GM04503 (cell line): Measurements from ENCODE around the gene COBL.

Experiments used
- DNase-seq: peaks from one replicate; pipeline ENCODE4 v3.0.0-alpha.2; 2012; ENCODE audit warnings: low read depth

COBL gene

DNA sequence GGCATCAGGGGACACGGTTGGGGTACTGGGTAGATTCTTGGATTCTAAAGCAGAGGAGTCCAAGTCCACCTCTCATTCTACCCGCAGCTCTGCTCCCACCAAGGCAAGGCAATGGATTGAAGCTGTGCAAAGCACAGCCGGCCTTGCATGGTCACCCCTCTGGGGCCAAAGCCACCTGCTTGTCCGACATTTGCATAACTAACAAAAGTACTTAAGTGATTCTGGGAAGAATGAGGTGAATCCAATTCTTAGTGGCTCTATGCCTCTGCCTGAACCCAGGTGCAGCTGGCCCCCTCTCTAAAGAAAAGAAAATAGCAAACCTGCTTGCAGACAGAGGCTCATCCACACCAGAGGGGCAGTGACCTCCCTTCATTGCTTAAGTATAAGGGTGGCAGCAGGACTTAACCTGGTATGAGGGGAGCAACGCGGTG lies 10.7 kb upstream of the COBL start:
- DNase-seq = no peak

DNA sequence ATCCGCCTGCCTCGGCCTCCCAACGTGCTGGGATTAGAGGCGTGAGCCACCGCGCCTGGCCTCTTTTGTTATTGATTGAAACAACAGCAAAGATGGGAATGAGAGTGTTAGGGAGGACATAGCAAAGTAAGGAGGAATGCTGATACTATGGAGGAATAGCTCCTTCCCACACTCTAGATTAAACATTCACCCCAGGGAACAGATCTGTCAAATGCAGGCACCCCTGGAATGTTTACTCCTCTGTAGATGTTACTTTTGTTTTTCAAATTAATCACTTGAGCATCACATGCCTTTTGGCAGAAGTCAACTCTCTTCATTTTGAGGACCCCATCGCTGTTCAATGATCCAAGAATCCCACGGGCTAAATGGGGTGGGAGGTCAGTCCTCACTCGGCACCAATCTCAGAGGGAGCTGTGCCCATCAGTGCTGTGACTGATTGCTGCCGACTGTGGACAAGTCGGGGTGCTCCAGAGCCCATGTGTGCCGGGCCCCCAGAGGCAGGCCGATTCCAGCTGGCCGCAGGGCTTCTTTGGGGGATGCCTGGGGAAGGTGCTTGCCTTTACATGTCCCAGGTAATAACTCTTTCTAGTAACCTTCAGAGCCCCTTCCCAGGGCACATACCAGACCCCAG lies 10.2 kb upstream of the COBL start:
- DNase-seq = no peak

DNA sequence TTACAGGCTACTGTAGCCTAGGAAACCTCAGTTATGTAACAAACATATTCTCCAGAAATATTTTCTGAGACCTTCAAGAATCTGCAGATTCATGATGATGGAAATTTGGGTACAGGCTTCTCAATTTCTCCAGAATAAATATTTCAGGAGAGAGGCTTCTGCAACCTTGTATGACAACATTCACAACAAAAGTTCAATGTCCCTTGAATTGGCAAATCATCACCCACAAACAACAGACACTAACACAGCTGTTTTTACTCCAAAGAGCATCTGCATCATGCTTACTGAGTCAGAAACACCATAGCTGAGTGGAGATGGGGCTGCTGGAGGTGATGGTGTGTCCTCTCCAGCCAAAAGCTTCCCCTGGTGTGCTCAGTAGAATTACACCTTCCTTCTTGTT lies 9.3 kb upstream of the COBL start:
- no peak for DNase-seq

DNA sequence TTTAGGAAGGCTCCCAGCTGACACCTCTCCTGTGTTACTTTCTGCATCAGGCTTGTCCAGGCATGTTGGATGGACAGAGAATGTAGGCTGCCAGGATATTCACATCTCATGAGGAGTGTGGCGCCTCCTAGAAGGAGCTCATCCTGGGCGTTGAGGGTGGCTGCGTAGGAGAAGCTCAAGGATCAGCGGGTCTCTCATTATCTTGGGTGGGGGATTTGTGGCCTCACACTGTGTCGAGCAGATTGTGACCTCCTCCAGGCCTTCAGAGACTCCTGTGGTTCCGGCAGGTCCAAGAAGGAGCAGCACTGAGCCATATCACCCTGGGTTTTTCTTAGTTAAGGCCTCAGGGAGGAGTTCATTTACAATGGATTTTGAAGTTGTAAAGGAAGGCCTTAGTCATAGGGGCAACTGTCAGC lies 8.7 kb upstream of the COBL start:
- no peak for DNase-seq

DNA sequence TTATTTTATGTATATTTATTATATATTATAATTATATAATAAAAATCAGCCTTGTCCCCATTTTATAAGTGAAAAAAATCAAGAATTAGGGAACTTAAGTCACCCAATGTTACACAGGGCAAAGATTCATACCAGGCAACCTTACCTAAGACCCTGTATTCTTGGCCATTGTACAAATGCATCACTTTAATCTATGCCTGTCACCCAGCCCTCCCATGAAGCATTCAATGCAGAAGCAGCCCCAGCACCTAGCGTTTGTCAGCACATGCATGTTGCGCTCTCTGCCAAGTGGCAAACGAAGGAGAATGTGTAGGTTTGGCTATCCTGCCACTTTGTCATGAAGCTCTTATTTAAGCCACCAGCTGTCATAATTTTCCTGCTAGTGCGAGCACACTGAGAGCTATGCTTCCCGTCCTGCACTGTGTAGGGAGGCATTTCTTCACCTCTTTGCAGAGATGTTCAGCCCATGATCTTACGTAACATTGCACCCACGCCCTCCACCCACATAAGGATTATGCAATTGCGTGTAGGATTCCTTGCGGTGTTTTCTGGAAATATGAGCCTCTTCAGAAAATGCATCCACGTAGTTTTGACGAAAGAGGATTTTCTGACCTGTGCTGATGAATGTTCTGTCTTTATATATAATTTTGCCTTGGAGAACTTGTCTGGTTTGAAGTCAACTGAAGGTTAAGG lies 7.7 kb upstream of the COBL start:
- DNase-seq = no peak

DNA sequence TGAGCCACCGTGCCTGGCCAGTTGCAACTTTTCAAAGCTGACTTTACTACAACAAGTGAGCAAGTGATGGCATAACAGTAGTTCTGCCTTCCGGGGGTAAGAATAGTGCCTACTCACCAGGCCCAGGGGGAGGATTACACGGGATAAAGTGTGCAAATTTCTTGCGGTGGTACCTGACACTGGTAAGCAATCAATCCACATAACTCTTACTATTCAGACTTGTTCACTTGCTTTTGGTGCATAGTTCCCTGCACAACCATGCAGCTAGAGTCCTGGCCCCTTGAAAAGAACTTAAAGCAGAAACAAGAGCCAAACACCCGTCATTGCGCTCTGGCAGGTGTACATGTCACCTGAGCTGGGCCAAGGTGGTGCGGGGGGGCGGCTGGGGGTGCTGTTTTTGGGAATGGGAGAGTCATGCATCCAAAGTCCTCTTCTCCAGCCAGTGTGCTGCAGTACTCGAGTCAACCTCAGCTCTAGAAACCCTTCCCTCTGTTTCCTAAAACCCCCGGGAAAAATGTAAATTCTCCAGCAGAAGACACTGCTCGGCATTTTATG lies 5.4 kb upstream of the COBL start:
- DNase-seq = no peak

DNA sequence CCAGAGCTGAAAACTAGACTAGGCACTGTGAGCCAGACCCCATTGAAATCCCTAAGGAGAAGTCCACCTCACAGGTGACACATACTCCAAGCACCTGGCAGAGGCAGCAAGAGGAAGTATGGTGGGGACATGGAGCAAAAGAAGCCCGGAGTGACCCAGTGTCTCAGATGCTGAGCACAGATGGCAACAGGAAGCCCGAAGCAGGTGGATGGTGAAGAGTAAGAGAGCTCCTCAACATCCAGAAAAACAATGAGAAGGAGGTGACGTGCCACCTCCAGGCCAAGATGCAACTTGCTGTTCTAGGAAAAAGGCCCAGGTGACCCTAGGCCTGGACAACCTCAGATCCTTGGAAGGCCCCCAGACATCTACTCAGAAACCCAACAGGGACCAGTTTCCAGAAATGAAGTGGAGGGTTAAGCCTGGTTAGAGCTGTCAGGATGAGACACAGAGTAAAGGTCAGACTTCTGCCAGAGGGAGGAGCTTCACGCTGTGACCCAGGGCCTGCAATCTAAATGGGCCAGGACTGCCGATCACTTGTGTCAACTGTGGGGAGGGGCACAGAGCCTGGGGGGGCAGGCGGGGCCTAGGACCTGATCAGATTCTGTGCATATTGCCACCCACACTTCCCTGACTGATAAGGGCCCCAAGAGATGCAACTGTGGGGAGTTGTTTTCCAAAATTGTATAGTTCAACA lies 2.4 kb upstream of the COBL start:
- no peak for DNase-seq

DNA sequence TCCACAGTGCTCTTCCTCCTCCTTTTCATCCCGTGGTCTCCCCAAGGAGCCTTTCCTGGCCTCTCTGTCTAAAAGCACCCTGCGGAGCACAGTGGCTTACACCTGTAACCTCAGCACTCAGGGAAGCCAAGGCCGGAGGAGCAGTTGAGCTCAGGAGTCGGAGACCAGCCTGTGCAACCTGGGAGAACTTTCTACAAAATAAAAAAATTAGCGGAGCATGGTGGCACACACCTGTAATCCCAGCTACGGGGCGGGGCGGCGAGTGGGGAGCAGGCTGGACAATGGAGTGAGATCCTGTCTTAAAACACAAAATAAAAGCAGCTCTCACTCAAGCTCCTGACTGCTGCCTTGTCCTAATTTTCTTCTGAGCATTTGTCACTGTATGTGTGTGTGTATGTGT lies 1.4 kb upstream of the COBL start:
- DNase-seq = no peak

DNA sequence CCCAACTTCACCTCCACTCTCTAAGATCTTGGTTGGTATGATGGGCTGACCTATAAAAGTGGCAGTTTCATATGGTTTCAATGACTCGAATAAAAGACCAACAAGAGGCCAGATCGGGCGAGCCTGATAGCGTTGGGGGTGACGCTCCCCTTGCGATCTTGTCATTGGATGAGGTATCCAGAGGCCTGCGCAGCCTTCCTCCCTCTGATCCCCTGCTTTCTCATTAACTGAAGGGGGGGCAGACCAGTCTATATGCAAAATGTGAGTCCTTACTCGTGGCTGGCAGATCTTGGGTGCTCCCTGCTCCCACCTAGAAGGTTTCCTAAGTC lies 937 bp upstream of the COBL start:
- DNase-seq = no peak

DNA sequence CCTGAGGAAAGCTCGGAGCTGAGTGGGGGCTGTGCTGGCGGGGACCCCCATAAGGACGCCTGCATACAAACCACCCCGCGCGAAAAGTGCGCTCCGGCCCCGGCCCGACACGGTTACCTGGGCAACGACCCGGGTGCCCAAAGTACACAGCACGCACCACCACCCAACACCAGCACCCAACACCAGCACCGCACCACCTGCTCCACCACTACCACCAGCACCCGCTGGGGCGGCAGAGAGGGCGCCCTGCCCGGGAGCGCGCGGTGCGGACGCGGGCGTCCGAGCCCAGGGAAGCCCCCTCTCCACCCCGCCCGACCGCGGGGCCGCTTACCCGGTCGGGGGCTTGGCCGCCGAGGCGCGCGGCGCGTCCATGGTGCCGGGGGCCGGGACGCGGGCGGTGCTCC lies 345 bp downstream of the COBL start:
- DNase-seq = no peak

DNA sequence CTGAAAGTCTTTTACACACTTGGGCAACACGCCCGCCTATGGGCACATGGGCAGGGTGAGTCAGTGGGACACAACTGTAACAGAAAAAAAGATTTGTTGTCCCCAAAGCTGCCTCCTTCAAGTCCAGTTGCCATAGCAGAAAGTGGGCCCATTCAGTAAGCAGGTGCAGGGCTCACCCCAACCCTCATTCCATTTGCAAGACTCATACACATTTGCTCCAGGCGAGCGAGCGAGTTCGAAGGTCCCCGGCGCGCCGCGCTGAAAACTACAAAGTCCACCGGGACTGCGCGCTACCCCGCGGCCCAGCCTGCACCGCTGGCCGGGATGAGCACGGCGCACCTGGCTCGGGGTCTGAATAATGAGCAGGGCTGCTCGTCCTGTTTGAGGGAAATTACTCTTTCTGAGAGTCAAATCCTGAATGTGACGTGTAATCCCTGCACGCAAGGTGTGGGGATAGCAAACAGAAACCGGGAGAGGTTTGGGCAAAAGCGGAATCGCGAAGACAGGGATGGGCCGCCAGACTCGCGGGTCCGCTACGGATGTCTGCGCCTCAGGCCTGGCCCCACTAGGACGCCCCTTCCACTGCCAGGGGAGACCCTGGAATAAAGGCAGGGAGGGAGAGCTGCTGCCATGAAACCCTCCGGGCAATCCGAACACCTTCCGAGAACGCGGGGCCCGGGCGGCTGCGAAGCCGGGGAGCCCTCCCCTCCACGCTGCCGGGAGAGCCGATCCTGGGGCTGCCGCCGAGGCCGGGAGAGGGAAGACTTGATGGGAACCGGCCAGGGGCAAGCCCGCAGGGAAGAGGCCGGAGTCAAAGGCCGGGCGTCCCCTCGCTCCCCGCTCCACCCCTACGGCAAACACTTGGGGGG lies 982 bp downstream of the COBL start:
- DNase-seq = no peak

DNA sequence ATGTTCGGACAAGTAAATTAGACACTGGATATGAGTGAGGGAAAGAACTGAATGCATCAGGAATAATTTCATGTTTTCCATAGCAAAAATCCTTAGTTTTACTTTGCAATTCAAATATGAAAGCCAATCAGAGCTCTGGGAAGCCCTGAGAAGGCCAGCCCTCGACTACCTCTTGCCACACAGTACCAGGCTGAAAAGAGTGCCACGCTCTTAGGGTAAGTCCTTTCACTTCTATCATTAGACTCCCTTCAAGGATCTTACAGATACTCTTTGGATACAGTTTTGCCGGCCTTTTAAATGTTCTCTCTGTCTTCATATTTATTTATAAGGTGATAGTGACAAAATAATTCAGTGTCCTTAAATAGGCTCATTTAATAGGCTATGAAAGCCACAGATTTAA lies 1.9 kb downstream of the COBL start:
- DNase-seq = no peak

DNA sequence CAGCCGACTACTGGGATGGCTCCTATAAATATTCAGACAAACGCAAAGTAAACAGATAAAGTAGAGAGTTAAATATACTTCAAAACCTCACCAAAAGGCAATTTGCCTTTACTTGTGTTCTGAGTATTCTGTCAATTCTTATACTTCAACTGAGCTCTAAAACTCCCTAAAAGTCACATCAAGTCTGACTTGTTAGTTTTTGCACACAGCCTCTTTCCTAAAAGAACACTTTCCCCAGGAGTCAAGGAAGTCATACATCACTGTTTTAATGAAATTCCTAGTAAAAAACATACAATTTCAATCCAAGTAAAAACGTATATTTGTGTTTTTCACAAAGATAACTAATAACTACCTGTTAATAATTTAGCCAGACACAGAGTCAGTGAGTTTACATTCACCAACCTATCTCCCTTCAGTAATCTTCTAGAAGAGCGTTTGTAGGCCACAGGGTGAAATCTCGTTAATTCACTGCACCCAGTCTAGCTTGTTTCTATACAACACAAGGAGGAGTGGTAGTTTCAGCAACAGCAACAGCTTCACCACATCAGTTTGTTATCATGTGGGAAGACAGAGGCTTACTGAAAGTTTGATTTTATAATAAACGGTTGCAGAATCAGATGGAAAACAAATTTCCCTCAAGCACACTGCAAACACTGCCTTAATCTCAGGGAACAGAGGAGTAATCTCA lies 2.7 kb downstream of the COBL start:
- no peak for DNase-seq

DNA sequence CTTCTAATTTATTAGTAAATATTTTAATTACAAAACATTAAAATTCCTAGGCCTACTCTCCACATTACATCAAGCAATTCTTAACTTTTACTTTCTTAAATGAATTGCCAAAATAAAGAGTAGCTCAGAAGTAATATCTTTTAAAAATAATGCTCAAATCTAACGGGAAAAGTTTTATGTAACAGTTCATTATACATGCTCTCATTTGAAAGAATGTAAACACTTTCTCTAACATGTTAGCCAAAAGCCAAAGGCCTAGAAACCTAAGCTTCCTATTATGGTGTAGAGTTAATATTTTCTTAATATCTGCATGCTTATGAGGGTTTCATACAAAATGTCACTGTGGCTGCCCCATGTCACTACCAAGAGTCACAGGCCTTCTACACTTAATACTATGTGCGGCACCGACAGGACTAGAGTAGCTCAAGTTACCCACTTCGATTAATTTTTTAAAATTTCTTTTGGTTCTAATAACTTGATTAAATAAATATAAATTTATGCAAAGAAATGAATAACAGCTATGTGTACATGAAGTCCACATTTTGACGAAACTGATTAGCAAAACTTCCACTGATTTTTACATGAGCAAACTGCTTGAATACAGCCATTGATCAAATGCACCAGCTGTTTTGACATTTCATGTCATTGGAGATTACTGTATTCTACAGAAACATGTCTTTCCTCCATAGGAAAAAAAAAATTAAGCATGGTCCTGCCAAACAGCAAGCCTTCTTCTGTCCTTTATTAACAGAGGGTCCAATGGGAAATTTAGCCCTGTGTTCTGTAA lies 3.5 kb downstream of the COBL start:
- no peak for DNase-seq

DNA sequence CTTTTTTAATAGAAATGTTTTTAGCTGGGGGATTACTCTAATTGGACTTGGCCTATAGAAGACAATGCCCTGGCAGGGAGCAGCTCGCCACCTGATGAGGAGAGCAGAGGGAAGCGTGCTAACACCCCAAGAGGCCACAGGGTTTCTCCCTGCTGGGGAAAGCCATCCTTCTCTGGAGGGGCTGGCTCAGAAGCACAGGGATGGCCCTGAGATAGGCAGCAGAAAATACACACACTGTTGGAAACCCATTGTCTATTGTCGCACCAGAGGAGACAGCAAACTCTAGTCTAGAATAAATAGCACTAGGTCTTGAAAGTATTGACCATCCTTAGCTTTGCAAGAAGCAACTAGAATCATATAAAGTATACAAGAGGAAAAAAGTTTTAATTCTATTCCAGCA lies 5.4 kb downstream of the COBL start:
- DNase-seq = no peak

DNA sequence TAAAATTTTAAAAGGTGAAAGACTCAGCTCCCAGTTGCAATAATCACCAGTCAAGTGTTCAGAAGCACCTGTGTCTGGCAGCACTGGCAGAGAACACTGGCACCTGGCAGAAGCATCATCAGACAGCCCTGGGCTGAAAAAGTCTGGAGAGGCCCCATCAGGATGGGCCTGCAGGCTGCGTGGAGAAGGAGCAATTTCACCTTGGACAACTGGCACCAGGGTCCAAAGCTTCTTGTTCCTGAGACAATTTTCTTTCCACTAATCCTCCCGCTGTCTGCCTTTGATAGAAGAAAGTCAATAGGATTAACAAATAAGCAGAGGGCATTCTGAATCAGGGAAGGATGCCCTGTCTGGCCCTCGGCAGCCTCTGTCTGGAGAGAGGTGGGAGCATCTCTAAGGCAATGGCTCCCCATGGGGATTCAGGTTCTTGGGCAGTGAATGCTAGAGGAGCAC lies 6.5 kb downstream of the COBL start:
- no peak for DNase-seq

DNA sequence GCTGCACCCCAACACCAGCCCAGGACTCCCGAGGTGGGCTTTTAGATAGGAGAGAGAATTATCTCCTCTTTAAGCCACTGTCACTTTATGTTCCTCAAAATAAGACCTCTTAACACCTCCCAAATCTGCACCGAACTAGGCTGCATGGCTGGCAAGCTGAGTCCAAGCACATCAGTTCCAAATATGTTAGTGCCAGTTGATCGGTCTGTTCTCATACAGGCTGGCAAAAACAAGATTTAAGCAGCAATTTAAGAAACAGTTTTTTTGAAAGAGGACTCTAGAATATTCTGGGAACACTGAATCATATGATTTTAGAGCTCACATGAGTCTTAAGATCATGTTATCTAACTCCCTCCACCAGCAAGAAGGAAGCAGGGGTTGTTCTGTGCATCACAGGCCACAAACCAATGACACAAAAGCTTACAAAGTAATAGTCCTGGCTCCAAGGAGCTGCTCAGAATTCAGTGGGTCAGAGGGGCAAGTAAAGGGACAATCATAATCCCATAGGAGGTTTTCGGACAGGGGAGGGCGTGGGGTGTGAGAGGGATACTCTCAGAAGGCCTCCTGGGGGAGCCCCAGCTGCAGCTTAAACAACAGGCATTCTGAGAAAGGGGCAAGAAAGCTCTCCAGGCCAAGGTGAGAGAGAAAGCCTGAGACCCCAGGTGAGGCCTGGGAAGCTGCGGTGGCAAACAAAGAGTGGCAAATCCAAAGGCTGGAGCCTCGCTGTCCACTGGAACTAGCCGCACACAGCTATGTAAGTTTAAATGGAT lies 7.1 kb downstream of the COBL start:
- DNase-seq = no peak

DNA sequence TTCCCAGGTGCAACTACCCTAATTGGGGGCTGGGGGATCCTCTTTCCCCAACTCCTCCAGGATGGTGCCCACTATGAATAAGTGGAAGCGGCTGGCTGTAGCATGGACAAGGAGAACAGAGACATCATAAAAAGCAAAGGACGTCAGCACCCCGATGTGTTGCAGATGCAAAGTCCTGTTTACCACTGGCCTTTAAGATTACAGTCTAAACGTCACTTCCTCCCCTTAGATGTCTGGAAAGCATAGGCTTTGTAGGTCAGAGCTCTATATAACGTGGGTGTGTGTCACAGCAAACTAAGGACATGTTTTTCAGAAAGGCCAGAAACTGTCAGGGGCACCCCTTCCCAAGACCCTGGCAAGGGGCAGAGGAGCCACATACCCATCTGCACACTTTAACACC lies 7.9 kb downstream of the COBL start:
- no peak for DNase-seq

DNA sequence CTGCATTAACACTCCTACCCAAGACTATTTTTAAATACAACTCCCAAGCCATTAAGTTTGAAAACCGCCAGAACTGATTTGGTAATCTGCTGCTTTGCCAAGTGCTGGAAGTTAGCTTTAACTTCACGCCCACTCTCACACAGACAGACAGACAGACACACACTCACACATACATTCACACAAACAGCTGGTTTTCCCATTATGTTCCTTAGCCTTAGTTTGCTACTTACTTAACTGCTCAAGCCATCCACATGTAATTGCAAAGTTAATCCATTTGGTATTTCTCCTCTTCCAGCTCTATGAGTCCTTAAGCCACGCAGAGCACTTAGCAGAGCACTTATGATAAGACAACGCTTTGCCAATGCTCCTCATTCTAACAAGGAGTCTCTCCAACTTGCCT lies 8.3 kb downstream of the COBL start:
- DNase-seq = no peak

DNA sequence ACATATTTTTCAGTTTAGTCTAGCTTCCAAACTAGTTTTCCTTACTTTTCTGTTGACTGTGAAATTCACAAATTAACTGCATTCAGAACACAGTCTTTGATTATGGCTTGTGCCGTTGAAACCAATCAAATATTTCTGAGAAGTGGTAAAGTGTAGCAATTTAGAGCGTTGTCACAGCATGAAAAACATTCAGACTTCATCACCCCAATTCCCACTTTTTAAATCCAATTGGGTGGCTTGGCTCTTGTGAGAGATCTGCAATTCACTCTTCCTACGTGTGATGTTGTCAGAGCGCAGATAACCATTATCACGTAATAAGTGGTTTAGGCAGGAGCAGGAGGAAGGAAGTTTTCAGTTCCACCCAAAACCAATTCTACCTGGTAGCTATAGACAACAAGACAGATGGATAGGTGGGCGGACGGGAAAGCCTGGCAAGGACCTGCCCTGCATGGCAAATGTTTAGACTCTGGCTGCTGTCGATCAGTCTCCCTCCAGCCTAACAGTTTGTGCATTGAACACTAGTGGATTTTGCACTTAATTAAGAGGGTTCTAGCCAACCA lies 8.9 kb downstream of the COBL start:
- DNase-seq = no peak
